PC-3 (cell line): ENCODE data around the gene HSD3B7.

Experiments used
- CTCF ChIP-seq: fragments of 300-600 bp; sonication (generic); conservative IDR thresholded peaks from 2 replicates; pipeline ENCODE4 v1.5.1; 2017; ENCODE audit warnings: antibody characterized with exemption, low read depth, mild to moderate bottlenecking, low read length
- EZH2 ChIP-seq: fragments of 300-600 bp; sonication (generic); IDR thresholded peaks from one replicate; pipeline ENCODE4 v1.6.1; 2017; ENCODE audit warnings: antibody characterized with exemption, mild to moderate bottlenecking, low read length; ENCODE audit not compliant: unreplicated experiment
- EZH2phosphoT487 ChIP-seq: fragments of 300-600 bp; sonication (generic); IDR thresholded peaks from 2 replicates; pipeline ENCODE4 v1.6.1; 2018; ENCODE audit warnings: mild to moderate bottlenecking, antibody characterized with exemption, low read length, borderline replicate concordance

GRCh38 chr16:30969246-30969842, 15.7 kb upstream of the HSD3B7 start:
- TF ChIP-seq CTCF = no peak
- TF ChIP-seq EZH2phosphoT487 = no peak
- TF ChIP-seq EZH2 = no peak
